GM12891 (cell line): ENCODE results near the gene ALG1.
"Not testable (repeated sequence)": the region's sequence is repeated elsewhere in the genome, so short reads cannot be mapped to it uniquely, and the experiment has no call there.

Source experiments
- PAX5 ChIP-seq: IDR thresholded peaks from 2 replicates; pipeline ENCODE4 v1.6.1; 2011; ENCODE audit warnings: low read length, moderate library complexity, mild to moderate bottlenecking; ENCODE audit not compliant: insufficient read depth, severe bottlenecking
- POLR2A ChIP-seq: IDR thresholded peaks from 2 replicates; pipeline ENCODE4 v1.6.1; 2011; ENCODE audit warnings: low read depth, low read length, control low read depth
- POLR2AphosphoS5 ChIP-seq: IDR thresholded peaks from 2 replicates; pipeline ENCODE4 v1.6.1; 2011; ENCODE audit warnings: low read depth, low read length, control low read depth
- POU2F2 ChIP-seq: IDR thresholded peaks from 2 replicates; pipeline ENCODE4 v1.6.1; 2011; ENCODE audit warnings: low read depth, mild to moderate bottlenecking, control low read depth, low read length, moderate library complexity
- SPI1 ChIP-seq: IDR thresholded peaks from 2 replicates; pipeline ENCODE4 v1.6.1; 2011; ENCODE audit warnings: low read depth, low read length, control low read depth
- TAF1 ChIP-seq: IDR thresholded peaks from 2 replicates; pipeline ENCODE4 v1.6.1; 2011; ENCODE audit warnings: low read depth, low read length, control low read depth

- not testable (repeated sequence) for TF ChIP-seq POLR2AphosphoS5, POLR2A, TAF1, POU2F2, SPI1, PAX5
Measured at GRCh38 chr16:5096437-5097060, 24.9 kb downstream of the ALG1 start.
